HUES6 (cell line): ENCODE data around the gene DDX43.
"Not testable (repeated sequence)": the region's sequence is repeated elsewhere in the genome, so short reads cannot be mapped to it uniquely, and the experiment has no call there.

Experiments used
- H3K27ac ChIP-seq: 2 replicates; pipeline ENCODE4 v1.7.0; 2013; ENCODE audit warnings: low read depth, mild to moderate bottlenecking, low read length, inconsistent platforms
- H3K27me3 ChIP-seq: 2 replicates; pipeline ENCODE4 v1.6.1; 2013; ENCODE audit warnings: low read length; ENCODE audit not compliant: control insufficient read depth, insufficient read depth
- H3K36me3 ChIP-seq: 2 replicates; pipeline ENCODE4 v1.6.1; 2013; ENCODE audit warnings: low read length; ENCODE audit not compliant: control insufficient read depth, insufficient read depth
- H3K4me1 ChIP-seq: 2 replicates; pipeline ENCODE4 v1.6.1; 2013; ENCODE audit warnings: low read length; ENCODE audit not compliant: control insufficient read depth, insufficient read depth
- H3K4me3 ChIP-seq: 2 replicates; pipeline ENCODE4 v1.5.1; 2013; ENCODE audit warnings: low read depth, low read length
- H3K9ac ChIP-seq: one replicate; pipeline ENCODE4 v1.6.1; 2013; ENCODE audit warnings: mild to moderate bottlenecking, low read length
- H3K9me3 ChIP-seq: 2 replicates; pipeline ENCODE4 v1.6.1; 2013; ENCODE audit warnings: low read depth, low read length; ENCODE audit not compliant: control insufficient read depth, insufficient read depth

Gene DDX43

GRCh38 chr6:73443555-73443954, 48.9 kb downstream of the DDX43 start:
- Histone ChIP-seq H3K9me3 (no peaks in the 10 kb centered on the region), H3K27me3 (no peaks in the 10 kb centered on the region), H3K36me3 (no peaks in the 10 kb centered on the region; the same call in 1 of the 2 replicates), H3K4me1 (no peaks in the 10 kb centered on the region), H3K27ac (no peak overlapping the region), H3K4me3 (no peak overlapping the region), H3K9ac (no peak overlapping the region)

- Histone ChIP-seq H3K9ac (peak overlapping the region; percentile 33), H3K4me3 (peak overlapping the region; percentile 44), H3K27ac (no peak overlapping the region)
Measured at GRCh38 chr6:73451223-73452106, 56.8 kb downstream of the DDX43 start.

GRCh38 chr6:73452107-73452461, 57.5 kb downstream of the DDX43 start, which contains the start of gene CGAS:
CGAS (minus strand) TSS chr6:73452297; CDS start chr6:73452181, 116 bp downstream.
- peak within 1 kb of the TSS; percentile 44 for H3K4me3 ChIP-seq
- H3K9me3 ChIP-seq = no peaks in the 10 kb centered on the region
- no peaks in the 10 kb centered on the region for H3K36me3 ChIP-seq
- peak within 1 kb of the TSS; percentile 33 for H3K9ac ChIP-seq
- H3K27me3 ChIP-seq = peaks cover 15% of the 10 kb centered on the region; the same call in 1 of the 2 replicates
- H3K4me1 ChIP-seq = no peaks in the 10 kb centered on the region
- H3K27ac ChIP-seq = no peak within 1 kb of the TSS

More at GRCh38 chr6:73451223-73452106, 56.8 kb downstream of the DDX43 start:
- Histone ChIP-seq H3K4me1 (no peaks in the 10 kb centered on the region), H3K9me3 (no peaks in the 10 kb centered on the region), H3K27me3 (peaks cover 15% of the 10 kb centered on the region; the same call in 1 of the 2 replicates), H3K36me3 (no peaks in the 10 kb centered on the region)

DNA sequence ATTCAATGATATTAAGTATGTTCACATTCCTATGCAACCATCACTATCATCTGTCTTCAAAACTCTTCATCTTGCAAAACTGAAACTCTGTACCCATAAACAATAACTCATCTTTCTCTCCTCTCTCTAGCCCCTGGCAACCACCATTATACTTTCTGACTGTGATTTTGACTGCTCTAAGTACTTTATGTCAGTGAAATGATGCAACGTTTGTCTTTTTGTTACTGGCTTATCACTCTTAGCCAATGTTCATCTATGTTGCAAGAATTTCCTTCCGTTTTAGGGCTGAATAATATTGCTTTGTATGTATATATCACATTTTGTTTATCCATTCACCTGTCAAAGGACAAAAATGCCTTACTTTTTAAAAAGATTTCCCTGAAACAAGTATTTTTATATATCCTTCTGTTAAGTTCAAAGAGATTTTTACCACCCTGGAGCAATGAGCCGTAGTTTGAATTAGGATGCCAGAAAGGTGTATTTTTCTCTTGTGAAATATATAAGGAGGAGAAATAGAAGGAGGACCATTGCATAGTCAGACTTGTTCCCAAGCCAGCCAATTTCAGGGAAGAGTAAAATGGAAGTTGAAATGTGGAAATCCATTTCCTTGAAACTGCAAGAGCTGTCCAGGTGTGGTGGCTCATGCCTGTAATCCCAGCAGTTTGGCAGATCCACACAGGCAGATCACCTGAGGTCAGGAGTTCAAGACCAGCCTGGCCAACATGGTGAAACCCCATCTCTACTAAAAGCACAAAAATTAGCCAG, 61.4 kb downstream of the DDX43 start:
- H3K9me3 ChIP-seq = no peaks in the 10 kb centered on the region
- H3K36me3 ChIP-seq = no peaks in the 10 kb centered on the region
- H3K9ac ChIP-seq = no peak overlapping the region
- H3K4me3 ChIP-seq = no peak overlapping the region
- H3K27ac ChIP-seq = no peak overlapping the region
- H3K27me3 ChIP-seq = peaks cover 13% of the 10 kb centered on the region; the same call in 1 of the 2 replicates
- no peaks in the 10 kb centered on the region for H3K4me1 ChIP-seq

DNA sequence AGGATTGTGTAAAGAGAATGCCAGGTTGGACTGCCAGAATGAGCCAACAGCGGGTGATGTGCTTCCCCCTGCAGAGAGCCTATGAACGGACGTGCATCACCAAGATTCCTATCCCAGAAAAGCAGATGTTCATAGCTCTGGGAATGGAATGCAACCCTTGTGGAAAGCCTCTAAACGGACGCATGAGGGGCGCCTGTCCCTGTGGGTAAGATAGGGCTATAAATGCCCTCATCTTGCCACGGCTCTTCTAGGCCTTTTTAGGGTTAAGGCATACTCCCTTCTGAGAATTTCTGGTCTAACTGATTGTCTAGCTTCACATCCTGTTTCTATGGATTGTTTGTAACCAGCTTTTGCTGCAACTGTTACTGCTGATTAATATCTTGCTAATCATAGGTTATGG, 64.8 kb downstream of the DDX43 start:
- H3K9ac ChIP-seq, H3K27ac ChIP-seq, H3K27me3 ChIP-seq, H3K36me3 ChIP-seq, H3K4me1 ChIP-seq, H3K4me3 ChIP-seq, H3K9me3 ChIP-seq: not testable (repeated sequence)

DNA sequence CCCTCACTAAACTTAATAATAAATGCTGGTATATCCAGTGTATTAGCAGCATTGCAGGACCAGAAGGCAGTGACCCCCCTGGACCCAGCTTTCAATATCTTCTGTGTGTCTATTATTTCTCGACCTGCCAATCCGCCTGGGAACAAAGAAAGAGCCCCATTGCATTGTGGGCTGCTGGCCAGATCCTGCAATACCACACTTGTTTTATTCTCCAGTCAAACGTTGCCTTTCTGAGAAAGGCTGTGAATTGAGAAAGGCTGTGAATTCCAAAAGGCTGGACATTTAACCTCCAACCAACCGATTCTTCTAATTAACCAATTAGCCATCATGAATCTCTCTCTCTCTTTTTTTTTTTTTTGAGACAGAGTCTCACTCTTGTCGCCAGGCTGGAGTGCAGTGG, 65.4 kb downstream of the DDX43 start:
- H3K9ac ChIP-seq = no peak overlapping the region
- H3K4me1 ChIP-seq = no peaks in the 10 kb centered on the region
- H3K36me3 ChIP-seq = peaks cover 4% of the 10 kb centered on the region
- no peaks in the 10 kb centered on the region for H3K27me3 ChIP-seq
- H3K4me3 ChIP-seq = no peak overlapping the region
- no peaks in the 10 kb centered on the region for H3K9me3 ChIP-seq
- H3K27ac ChIP-seq = no peak overlapping the region

DNA sequence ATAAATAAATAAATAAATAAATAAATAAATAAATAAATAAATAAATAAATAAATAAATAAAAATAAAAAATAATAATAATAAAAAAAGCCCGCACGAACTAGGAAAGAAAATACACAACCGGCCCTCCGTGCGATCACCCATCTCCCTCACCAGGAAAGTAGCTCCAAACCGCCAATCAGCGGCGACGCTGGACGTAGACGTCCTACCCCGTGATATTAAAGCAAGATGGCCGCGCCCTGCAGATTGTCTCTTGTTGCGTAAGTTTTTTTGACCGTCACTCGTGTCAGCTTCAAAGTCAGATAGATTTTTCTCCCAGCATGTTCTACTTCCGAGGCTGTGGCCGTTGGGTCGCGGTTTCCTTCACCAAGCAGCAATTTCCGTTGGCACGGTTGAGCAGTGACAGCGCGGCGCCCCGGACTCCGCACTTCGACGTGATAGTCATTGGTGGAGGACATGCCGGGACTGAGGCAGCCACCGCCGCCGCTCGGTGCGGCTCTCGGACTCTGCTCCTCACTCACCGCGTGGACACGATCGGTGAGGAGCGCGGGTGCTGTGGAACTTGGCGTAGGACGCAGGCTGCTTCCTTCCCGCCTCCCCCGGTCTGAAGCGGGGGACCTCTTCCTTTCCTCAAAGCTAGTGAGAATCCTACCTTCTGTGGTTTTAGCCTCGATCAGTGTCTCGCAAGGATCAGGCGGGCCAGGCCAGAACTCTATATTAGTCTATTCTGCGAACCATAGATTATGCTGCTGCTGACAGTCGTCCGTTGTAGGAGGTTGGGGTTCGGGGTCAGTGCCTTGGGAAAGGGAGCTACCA, 67.1 kb downstream of the DDX43 start, which contains the start of gene MTO1:
TSS of gene MTO1 (plus strand) at position 201 of the 814 bp plus-strand sequence. CDS start at position 319, 118 bp downstream.
- Histone ChIP-seq H3K27me3 (no peaks in the 10 kb centered on the region), H3K27ac (peak within 1 kb of the TSS; percentile 83), H3K4me1 (no peaks in the 10 kb centered on the region), H3K9me3 (no peaks in the 10 kb centered on the region), H3K4me3 (peak within 1 kb of the TSS; percentile 99), H3K9ac (peak within 1 kb of the TSS; percentile 98), H3K36me3 (peaks cover 12% of the 10 kb centered on the region)
